HG03097 (cell line): ENCODE data around the gene ODC1.
"Not testable (repeated sequence)": the region's sequence is repeated elsewhere in the genome, so short reads cannot be mapped to it uniquely, and the experiment has no call there.

Source experiments
- ATAC-seq: cut with Tn5 transposase; IDR thresholded peaks from one replicate; pipeline ENCODE4 v1.9.1; 2021; ENCODE audit not compliant: unreplicated experiment, low FRiP score

ODC1 gene

DNA sequence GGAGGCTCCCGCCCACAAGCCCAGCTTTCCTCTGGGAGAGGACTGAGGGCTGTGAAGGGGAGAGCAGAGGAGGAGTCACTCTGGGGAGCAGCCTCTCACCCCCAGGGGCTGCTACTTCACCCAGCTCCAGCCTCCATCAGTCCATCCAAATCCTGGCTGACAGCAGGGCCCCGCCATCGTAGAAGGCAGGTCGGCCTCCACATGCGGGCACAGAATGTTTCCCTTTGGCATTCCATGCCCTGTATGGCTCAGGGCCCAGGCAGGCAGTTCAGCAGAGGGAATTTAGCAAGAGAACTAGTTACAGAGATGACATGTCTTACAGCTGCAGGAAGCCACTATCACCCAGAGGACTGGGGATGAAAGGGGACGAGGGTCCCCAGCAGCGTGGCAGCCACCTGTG, 6.4 kb upstream of the ODC1 start:
- ATAC-seq: no peak

- no peak for ATAC-seq
Measured at GRCh38 chr2:10453905-10454298, 5.8 kb upstream of the ODC1 start.

DNA sequence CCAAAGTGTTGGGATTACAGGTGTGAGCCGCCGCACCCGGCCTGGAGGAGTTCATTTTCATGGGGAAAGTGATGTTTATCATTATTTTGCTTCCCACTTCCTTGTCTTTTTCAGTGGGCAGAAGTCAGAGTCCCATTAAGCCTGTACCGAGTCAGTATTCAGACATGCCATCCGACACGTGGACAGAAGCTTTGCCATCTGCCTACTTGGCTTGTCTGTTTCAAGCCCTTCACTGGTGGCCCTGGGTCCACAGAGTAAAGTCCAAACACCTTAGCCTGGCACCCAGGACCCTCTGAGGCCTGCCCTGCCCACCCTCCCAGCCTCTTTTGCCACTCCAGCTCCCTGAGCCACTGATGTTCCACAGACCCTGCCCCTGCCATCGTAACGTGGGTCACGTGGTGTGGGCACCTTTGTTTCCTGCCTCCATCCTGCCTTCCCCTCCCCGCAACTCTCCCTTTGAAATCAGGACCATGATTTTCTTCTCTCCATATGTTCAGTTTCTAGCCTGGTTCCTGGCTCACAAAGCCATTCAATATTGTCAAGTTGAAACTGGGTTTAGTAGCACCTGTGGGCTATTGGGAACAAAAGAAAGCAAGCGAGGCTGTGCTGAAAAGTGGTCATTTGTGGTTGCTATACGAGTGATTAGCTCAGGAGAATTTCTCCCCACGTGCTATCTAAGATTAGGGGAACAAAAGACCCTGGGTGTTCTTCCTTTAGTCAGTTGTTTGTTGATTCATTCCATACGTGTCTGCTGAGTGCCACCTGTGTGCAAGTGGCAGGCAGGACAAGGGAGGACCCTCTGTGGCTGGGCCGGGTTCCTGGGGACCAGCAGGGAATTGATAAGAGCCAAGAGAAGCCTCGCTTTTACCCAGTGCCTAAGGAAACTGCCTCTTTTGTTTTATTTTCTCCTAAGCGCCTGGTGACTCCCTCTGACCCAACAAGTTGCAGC, 5.1 kb upstream of the ODC1 start:
- no peak for ATAC-seq

DNA sequence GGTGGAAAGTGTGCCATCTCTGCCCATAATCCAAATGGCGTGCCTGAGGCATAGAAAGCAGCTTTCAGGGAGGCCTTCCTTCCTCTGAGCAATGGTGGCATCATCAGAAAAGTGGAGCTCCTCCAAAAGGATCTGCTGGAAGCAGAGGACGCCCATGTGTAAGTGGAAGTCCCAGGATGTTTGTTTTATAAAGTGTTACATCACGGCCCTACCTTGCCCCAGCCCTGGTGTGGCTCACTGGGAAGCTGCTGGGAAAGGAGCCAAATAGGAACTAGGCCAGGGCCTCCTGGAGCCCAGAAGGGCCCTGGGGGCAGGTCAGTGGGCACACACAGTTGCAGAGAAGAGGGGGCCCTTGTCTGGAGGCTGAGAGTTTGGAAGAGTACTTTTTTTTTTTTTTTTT, 4.2 kb upstream of the ODC1 start:
- no peak for ATAC-seq

GRCh38 chr2:10451819-10452218, 3.7 kb upstream of the ODC1 start:
- ATAC-seq: no peak

- no peak for ATAC-seq
Measured at GRCh38 chr2:10449838-10450691, 1.9 kb upstream of the ODC1 start.

GRCh38 chr2:10449486-10449831, 1.3 kb upstream of the ODC1 start:
- no peak for ATAC-seq

- ATAC-seq: peak; percentile 64
Measured at GRCh38 chr2:10448576-10449485, 704 bp upstream of the ODC1 start.

DNA sequence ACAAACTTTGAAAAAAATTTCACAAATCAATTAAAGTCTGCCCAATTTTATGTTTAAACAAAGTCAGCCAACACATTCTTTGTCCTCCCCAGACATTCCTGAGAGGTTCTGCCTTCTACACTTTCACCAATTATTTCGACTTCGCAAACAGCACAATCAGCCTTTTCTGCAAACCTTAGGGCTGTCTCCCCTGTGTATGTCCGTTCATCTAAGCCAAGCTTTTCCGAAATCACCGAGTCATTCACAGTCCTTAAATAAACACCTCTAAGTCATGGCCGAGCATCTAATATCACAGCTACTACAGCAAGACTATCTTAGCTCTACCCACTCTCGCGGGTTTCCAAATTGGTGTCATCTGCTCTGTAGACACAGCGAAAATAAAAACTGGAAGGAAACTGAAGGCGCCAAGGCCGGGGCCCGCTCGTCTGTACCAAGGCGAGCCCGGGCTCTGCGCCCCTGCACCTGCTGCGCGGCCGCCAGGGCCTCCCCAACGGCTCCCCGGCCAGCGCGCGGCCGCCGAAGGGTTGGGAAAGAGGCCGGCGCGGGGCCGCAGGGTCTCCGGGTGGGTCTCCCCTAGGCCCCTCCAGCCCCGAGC, 730 bp downstream of the ODC1 start:
- peak; percentile 12 for ATAC-seq

GRCh38 chr2:10446631-10447030, 1.5 kb downstream of the ODC1 start:
- ATAC-seq: no peak

GRCh38 chr2:10444463-10444862, 3.7 kb downstream of the ODC1 start:
- no peak for ATAC-seq

- ATAC-seq: not testable (repeated sequence)
Measured at GRCh38 chr2:10442469-10443126, 5.5 kb downstream of the ODC1 start.

GRCh38 chr2:10441948-10442347, 6.2 kb downstream of the ODC1 start:
- no peak for ATAC-seq

DNA sequence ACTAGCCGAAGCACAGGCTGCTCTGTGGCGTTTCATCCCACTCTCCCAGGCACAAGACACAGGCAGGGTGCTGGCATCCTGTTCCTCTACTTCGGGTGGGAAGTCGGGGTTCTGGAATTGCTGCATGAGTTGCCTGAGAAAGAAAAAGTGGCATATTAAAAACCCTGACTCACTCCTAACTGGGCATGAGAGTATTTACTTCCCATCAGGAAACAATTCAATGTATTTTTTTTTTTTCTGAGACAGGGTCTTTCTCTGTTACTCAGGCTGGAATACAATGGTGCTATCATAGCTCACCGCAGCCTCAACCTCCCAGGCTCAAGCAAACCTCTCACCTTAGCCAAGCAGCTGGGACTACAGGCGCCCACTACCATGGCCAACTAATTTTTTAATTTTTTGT, 7.4 kb downstream of the ODC1 start:
- ATAC-seq: no peak

DNA sequence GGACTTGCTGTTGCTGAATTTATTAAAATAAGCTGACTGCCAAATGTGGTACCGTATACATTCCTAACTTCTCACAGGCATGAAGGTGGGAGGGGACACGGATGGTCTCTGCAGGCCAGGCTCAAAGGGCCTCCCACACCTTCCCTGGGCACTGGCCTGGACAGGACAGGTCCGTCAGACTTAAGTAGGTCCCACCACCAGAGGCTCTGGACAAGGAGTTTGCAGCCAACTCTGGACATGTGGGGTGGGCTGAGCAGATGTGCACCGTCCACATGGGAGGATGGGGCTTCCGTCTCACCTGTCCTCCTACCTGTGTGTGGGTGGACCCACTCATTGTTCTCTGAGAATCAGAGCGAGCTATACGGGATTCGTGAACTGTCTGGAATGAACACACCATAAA, 8.2 kb downstream of the ODC1 start:
- no peak for ATAC-seq

DNA sequence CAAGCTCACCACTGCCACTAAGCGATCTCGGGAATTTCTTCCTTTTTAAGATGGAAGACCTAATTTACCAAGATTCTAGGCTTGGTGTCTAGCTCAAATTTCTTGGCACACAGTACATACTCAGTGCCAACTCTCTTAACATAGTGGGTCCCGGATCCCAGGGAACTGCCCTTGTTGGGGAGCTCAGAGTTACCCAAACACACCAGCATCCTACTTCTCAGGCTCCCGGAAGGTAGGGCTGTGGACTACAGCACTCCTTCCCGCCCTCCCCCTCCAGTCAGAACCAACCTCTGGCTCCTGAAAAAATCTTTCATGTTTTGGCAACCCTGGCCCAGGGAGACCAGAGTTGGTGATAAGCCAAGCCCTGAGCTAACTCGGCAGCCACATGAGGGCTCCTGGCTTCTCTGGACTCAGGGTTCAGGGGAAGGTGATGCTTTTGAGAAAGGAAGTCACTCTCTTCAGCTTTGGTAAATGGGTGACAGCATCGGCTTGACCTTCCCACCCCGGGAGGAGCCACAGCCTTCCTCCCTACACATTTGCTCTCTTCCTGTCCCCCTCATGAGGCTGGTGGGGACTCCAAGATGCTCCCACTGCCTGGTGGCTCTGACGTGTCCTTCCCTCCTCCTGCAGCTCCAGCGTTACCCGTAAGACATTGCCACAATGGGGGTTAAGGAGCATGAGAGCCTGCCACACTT, 8.8 kb downstream of the ODC1 start:
- ATAC-seq: no peak

- no peak for ATAC-seq
Measured at GRCh38 chr2:10438688-10439087, 9.4 kb downstream of the ODC1 start.

DNA sequence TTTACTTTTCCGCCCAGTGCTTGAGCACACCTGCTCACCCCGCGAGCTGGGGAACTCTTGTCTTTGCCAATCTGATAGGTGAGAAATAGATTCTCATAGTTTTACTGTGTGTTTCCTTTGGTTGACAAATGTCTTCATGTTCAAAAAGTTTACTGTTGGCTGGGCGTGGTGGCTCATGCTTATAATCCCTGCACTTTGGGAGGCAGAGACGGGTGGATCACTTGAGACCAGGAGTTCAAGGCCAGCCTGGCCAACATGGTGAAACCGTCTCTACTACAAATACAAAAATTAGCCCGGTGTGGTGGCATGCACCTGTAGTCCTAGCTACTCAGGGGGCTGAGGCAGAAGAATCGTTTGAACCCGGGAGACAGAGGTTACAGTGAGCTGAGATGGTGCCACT, 10.3 kb downstream of the ODC1 start:
- no peak for ATAC-seq

- no peak for ATAC-seq
Measured at GRCh38 chr2:10436583-10437110, 11.5 kb downstream of the ODC1 start.
